T-cell (primary cell): Measurements from ENCODE around the gene SGCA. TPM values are rescaled to one million over a fixed set of nuclear protein-coding genes. Genes with fewer than 3 reads are reported as not detected.

Source experiments
- ATAC-seq, 4 experiments: fragments of 200-7000 bp in 3 of 4; fragments of 150-1000 bp in 1 of 4; cut with Tn5 transposase; replicated peaks in 1 of 4; 1 replicate in 3 of 4; 2 replicates in 1 of 4; pipeline ENCODE4 v1.10.0; 2021; ENCODE audit warnings: moderate library complexity in 3 of 4, mild to moderate bottlenecking in 2 of 4, moderate number of reproducible peaks in 1 of 4
- CTCF ChIA-PET, 2 donors: fragments of 300-600 bp; sonication (Branson Sonifier 250); formaldehyde crosslinking; loops; one replicate each; lab custom pipeline; 2022; ENCODE audit warnings: antibody characterized with exemption in 2 of 2; lab: Charles Lee
- POLR2A ChIA-PET, 2 donors: fragments of 300-600 bp; sonication (Branson Sonifier 250); formaldehyde crosslinking; loops; one replicate each; lab custom pipeline; 2022; ENCODE audit warnings: antibody characterized with exemption in 2 of 2; lab: Charles Lee
- DNase-seq, 35 experiments: peaks; one replicate each; pipeline versions ENCODE4 v3.0.0 to v3.0.0-alpha.2; 2013 to 2023
- H3K27ac ChIP-seq: one replicate; pipeline ENCODE4 v1.5.1; 2013; ENCODE audit warnings: low read length
- H3K27me3 ChIP-seq, 2 experiments: replicated peaks in 1 of 2; 1 replicate in 1 of 2; 2 replicates in 1 of 2; pipeline versions ENCODE4 v1.6.1 to v1.7.0; 2013; ENCODE audit warnings: low read length in 1 of 2, mixed read lengths in 1 of 2; ENCODE audit not compliant: control insufficient read depth in 2 of 2, insufficient read depth in 2 of 2; ENCODE audit errors: extremely low read depth in 1 of 2
- H3K36me3 ChIP-seq, 2 donors: 1 replicate in 1 of 2; 2 replicates in 1 of 2; pipeline versions ENCODE4 v1.6.1 to v1.7.0; 2013; ENCODE audit warnings: low read length in 1 of 2; ENCODE audit not compliant: control insufficient read depth in 2 of 2, insufficient read depth in 1 of 2; ENCODE audit errors: extremely low read depth in 1 of 2
- H3K4me1 ChIP-seq, 2 experiments: 1 replicate in 1 of 2; 2 replicates in 1 of 2; pipeline versions ENCODE4 v1.6.1 to v1.7.0; 2013; ENCODE audit warnings: low read length in 2 of 2, mixed read lengths in 1 of 2; ENCODE audit not compliant: insufficient read depth in 2 of 2, control insufficient read depth in 1 of 2; ENCODE audit errors: extremely low read depth in 1 of 2
- H3K4me3 ChIP-seq, 2 donors: 1 replicate in 1 of 2; 2 replicates in 1 of 2; pipeline versions ENCODE4 v1.5.1 to v1.7.0; 2013; ENCODE audit warnings: mild to moderate bottlenecking in 2 of 2, low read length in 1 of 2, moderate library complexity in 1 of 2; ENCODE audit not compliant: control insufficient read depth in 1 of 2; ENCODE audit errors: extremely low read depth in 1 of 2
- H3K9me3 ChIP-seq: 2 replicates; pipeline ENCODE4 v1.7.0; 2013
- H3K27ac Mint-ChIP-seq, 2 donors: one replicate each; pipeline ENCODE4 v1.8.0; 2020 to 2021; ENCODE audit warnings: mild to moderate bottlenecking in 2 of 2, mixed read lengths in 2 of 2
- H3K27me3 Mint-ChIP-seq, 2 donors: one replicate each; pipeline ENCODE4 v1.8.0; 2021 to 2022; ENCODE audit warnings: mixed read lengths in 2 of 2
- H3K36me3 Mint-ChIP-seq: one replicate; pipeline ENCODE4 v1.8.0; 2021; ENCODE audit warnings: mixed read lengths
- H3K4me1 Mint-ChIP-seq, 3 donors: one replicate each; pipeline ENCODE4 v1.8.0; 2020 to 2022; ENCODE audit warnings: mixed read lengths in 3 of 3, mild to moderate bottlenecking in 1 of 3
- H3K4me3 Mint-ChIP-seq, 3 donors: one replicate each; pipeline ENCODE4 v1.8.0; 2020 to 2022; ENCODE audit warnings: mild to moderate bottlenecking in 3 of 3, mixed read lengths in 3 of 3, moderate library complexity in 3 of 3
- H3K9me3 Mint-ChIP-seq, 3 donors: one replicate each; pipeline ENCODE4 v1.8.0; 2020 to 2022; ENCODE audit warnings: mixed read lengths in 3 of 3
- WGBS: methylation state at CpG from one replicate; pipeline ENCODE4 v1.1.5; 2013; ENCODE audit warnings: missing lambda C conversion rate; ENCODE audit not compliant: insufficient coverage; 5-methylcytosine and 5-hydroxymethylcytosine counted together
- total RNA-seq, 35 experiments: library from RNA in 6 of 35; stranded (reverse) in 6 of 35; fragments of 120-200 nt in 1 of 35; gene quantifications; one replicate each; pipeline versions ENCODE4 v1.2.1 to v1.2.4 and lab custom pipeline; 2013 to 2026

The SGCA gene
- total RNA-seq, 5 donors from 2014 or later (not counting 1 experiment from before 2014, with no cell fraction given), result 0.33 TPM; not detected in 4

DNA sequence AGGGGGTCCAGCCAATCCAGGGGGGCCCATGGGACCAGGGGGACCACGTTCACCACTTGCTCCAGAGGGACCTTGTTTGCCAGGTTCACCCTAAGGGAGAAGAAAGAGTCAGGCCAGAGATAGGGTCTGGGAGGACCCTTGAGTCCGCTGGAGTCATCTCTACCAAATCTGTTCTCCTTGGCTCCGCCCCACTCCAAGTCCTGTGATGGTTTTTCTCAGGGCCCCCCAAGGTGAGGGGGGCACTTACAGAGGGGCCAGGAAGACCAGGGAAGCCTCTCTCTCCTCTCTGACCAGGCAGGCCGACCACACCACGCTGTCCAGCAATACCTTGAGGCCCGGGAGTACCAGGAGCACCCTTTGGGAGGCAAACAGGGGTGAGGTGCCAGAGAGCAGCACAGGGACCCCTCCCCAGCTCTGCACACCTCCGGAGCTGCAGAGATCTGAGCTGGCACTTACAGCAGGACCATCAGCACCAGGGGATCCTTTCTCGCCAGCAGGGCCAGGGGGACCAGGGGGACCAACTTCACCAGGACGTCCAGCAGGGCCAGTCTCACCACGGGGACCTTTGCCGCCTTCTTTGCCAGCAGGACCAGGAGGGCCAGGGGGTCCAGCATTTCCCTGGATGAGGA, 23.2 kb downstream of the SGCA start:
- peaks cover 2 to 6% of the 10 kb centered on the region in 2 experiments for H3K4me1 ChIP-seq
- ChIA-PET CTCF (no interaction called here), POLR2A (no interaction called here)
- Mint-ChIP-seq H3K27me3 (peaks cover 0 to 3% of the 10 kb centered on the region in 2 donors), H3K4me1 (peaks cover 2 to 11% (median 3%) of the 10 kb centered on the region in 3 donors), H3K4me3 (no peak overlapping the region), H3K27ac (no peak overlapping the region), H3K9me3 (no peaks in the 10 kb centered on the region), H3K36me3 (no peaks in the 10 kb centered on the region)
- no peaks in the 10 kb centered on the region for H3K9me3 ChIP-seq
- no peak overlapping the region for H3K27ac ChIP-seq
- 70% methylated on average over 7 of the region's 11 CpGs for WGBS
- H3K36me3 ChIP-seq, result no peaks in the 10 kb centered on the region
- H3K4me3 ChIP-seq, result no peak overlapping the region
- ATAC-seq, result no peak
- DNase-seq, result no peak
- peaks cover 0 to 48% of the 10 kb centered on the region in 2 experiments for H3K27me3 ChIP-seq

DNA sequence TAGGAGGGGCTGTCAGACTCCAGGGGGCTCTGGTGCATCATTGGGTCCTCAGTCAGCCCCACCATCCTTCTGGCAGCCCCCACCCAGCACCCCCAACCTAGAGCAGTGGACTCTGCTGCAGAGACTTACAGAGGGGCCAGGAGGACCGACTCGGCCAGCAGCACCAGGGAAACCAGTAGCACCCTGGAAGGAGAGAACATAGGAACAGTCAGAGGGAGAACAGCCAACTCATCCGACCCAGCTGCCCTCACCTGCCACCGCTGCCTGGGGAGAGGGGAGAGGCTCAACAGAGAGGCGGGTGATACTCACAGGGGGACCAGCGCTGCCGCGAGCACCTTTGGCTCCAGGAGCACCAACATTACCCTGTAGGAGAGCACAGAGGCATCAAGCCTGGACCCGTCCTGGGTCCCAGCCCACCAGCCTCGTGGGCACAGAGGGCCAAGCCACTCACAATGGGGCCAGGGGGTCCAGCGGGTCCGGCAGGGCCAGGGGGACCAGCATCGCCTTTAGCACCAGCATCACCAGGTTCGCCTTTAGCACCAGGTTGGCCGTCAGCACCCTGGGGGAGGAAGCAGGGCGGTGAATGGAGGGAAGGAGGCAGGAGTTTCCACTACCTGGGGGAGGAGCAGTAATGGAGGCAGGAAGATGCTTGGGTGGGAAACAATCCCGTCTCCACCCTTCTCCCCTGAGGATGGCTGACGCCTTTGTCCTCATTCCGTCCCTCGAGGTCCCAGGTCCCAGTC, 23.9 kb downstream of the SGCA start:
- H3K9me3 Mint-ChIP-seq, result no peaks in the 10 kb centered on the region
- CTCF ChIA-PET, result no interaction called here
- 80% methylated on average over 15 of the region's 20 CpGs for WGBS
- H3K4me1 Mint-ChIP-seq, result peaks cover 0 to 6% (median 0%) of the 10 kb centered on the region in 3 donors
- ATAC-seq (no peak), DNase-seq (no peak)
- H3K27me3 ChIP-seq, result peaks cover 0 to 55% of the 10 kb centered on the region in 2 experiments
- no peak overlapping the region for H3K27ac Mint-ChIP-seq
- peaks cover 0 to 3% of the 10 kb centered on the region in 2 donors for H3K27me3 Mint-ChIP-seq
- no peak overlapping the region for H3K4me3 ChIP-seq
- no peak overlapping the region for H3K4me3 Mint-ChIP-seq
- peaks cover 0 to 2% of the 10 kb centered on the region in 2 experiments for H3K4me1 ChIP-seq
- no peak overlapping the region for H3K27ac ChIP-seq
- POLR2A ChIA-PET, result no interaction called here
- H3K36me3 Mint-ChIP-seq, result no peaks in the 10 kb centered on the region
- H3K9me3 ChIP-seq, result no peaks in the 10 kb centered on the region
- no peaks in the 10 kb centered on the region for H3K36me3 ChIP-seq

- ChIA-PET POLR2A (no interaction called here), CTCF (no interaction called here)
- DNase-seq (no peak), ATAC-seq (no peak)
- Mint-ChIP-seq H3K27me3 (peaks cover 0 to 3% of the 10 kb centered on the region in 2 donors), H3K4me3 (no peak overlapping the region), H3K4me1 (peaks cover 0 to 2% (median 0%) of the 10 kb centered on the region in 3 donors), H3K9me3 (no peaks in the 10 kb centered on the region), H3K36me3 (no peaks in the 10 kb centered on the region), H3K27ac (no peak overlapping the region)
- peaks cover 0 to 2% of the 10 kb centered on the region in 2 experiments for H3K4me1 ChIP-seq
- WGBS, result 90% methylated on average over 7 of the region's 8 CpGs
- no peaks in the 10 kb centered on the region for H3K9me3 ChIP-seq
- no peak overlapping the region for H3K4me3 ChIP-seq
- peaks cover 0 to 61% of the 10 kb centered on the region in 2 experiments for H3K27me3 ChIP-seq
- no peaks in the 10 kb centered on the region for H3K36me3 ChIP-seq
- H3K27ac ChIP-seq, result no peak overlapping the region
Measured at GRCh38 chr17:50190293-50190602, 24.4 kb downstream of the SGCA start.

- no peak overlapping the region for H3K27ac ChIP-seq
- Mint-ChIP-seq H3K36me3 (no peaks in the 10 kb centered on the region), H3K9me3 (no peaks in the 10 kb centered on the region), H3K27ac (no peak overlapping the region), H3K27me3 (peaks cover 0 to 3% of the 10 kb centered on the region in 2 donors), H3K4me1 (no peaks in the 10 kb centered on the region), H3K4me3 (no peak overlapping the region)
- WGBS, result 90% methylated on average over 6 of the region's 8 CpGs
- ATAC-seq (no peak), DNase-seq (no peak)
- POLR2A ChIA-PET, result no interaction called here
- H3K36me3 ChIP-seq, result no peaks in the 10 kb centered on the region
- CTCF ChIA-PET, result interaction anchor here in 1 of 2 donors (0.6 kb wide), 1 partner anchor 239 kb away, joined by 3 read pairs; no protein-coding TSS in a partner anchor
- peaks cover 0 to 61% of the 10 kb centered on the region in 2 experiments for H3K27me3 ChIP-seq
- no peak overlapping the region for H3K4me3 ChIP-seq
- no peaks in the 10 kb centered on the region for H3K9me3 ChIP-seq
- H3K4me1 ChIP-seq, result peaks cover 0 to 2% of the 10 kb centered on the region in 2 experiments
Measured at GRCh38 chr17:50190603-50191358, 25.0 kb downstream of the SGCA start.

- Mint-ChIP-seq H3K9me3 (no peaks in the 10 kb centered on the region), H3K4me3 (no peak overlapping the region), H3K27ac (no peak overlapping the region), H3K36me3 (no peaks in the 10 kb centered on the region), H3K27me3 (peaks cover 0 to 3% of the 10 kb centered on the region in 2 donors), H3K4me1 (no peaks in the 10 kb centered on the region)
- ATAC-seq, result no peak
- no peak overlapping the region for H3K27ac ChIP-seq
- POLR2A ChIA-PET, result no interaction called here
- WGBS, result 81% methylated on average over 15 of the region's 21 CpGs
- no peaks in the 10 kb centered on the region for H3K9me3 ChIP-seq
- no peaks in the 10 kb centered on the region for H3K36me3 ChIP-seq
- DNase-seq, result no peak
- CTCF ChIA-PET, result interaction anchor here in 1 of 2 donors (0.6 kb wide), 1 partner anchor 239 kb away, joined by 3 read pairs; no protein-coding TSS in a partner anchor
- H3K4me1 ChIP-seq, result no peaks in the 10 kb centered on the region
- H3K4me3 ChIP-seq, result no peak overlapping the region
- H3K27me3 ChIP-seq, result peaks cover 0 to 56% of the 10 kb centered on the region in 2 experiments
Measured at GRCh38 chr17:50191359-50192143, 25.7 kb downstream of the SGCA start.

- WGBS, result no CpG with 5 or more reads among the region's 4 CpGs
- Histone ChIP-seq H3K36me3 (no peaks in the 10 kb centered on the region), H3K4me1 (no peaks in the 10 kb centered on the region), H3K27me3 (peaks cover 0 to 49% of the 10 kb centered on the region in 2 experiments), H3K4me3 (no peak overlapping the region), H3K9me3 (no peaks in the 10 kb centered on the region), H3K27ac (no peak overlapping the region)
- no peak overlapping the region for H3K4me3 Mint-ChIP-seq
- ChIA-PET CTCF (no interaction called here), POLR2A (no interaction called here)
- DNase-seq (no peak), ATAC-seq (no peak)
- H3K9me3 Mint-ChIP-seq, result no peaks in the 10 kb centered on the region
- no peaks in the 10 kb centered on the region for H3K4me1 Mint-ChIP-seq
- no peaks in the 10 kb centered on the region for H3K36me3 Mint-ChIP-seq
- H3K27ac Mint-ChIP-seq, result no peak overlapping the region
- peaks cover 0 to 3% of the 10 kb centered on the region in 2 donors for H3K27me3 Mint-ChIP-seq
Measured at GRCh38 chr17:50192144-50192617, 26.4 kb downstream of the SGCA start.
